ENCODE results near the gene SLC26A1. TPM values are rescaled to one million over a fixed set of nuclear protein-coding genes. Genes with fewer than 3 reads are reported as not detected.
A peak's percentile ranks its signal among the peaks of the same experiment; 100 is the strongest.
"Not testable (repeated sequence)": the region's sequence is repeated elsewhere in the genome, so short reads cannot be mapped to it uniquely, and the experiment has no call there.

SLC26A1 gene
- total RNA-seq, 1 experiment from 2014 or later, result 6.2 TPM

- DNase-seq (ENCODE audit: low spot score), result peak; percentile 66
Measured at GRCh38 chr4:985123-985830, 7.9 kb downstream of the SLC26A1 start.

- DNase-seq (ENCODE audit: low spot score), result no peak
Measured at GRCh38 chr4:984336-985054, 8.7 kb downstream of the SLC26A1 start.

GRCh38 chr4:982814-983213 lies 10.4 kb downstream of the SLC26A1 start:
- no peak for DNase-seq (ENCODE audit: low spot score)

GRCh38 chr4:982291-982690 lies 10.9 kb downstream of the SLC26A1 start:
- no peak for DNase-seq (ENCODE audit: low spot score)

- no peak for DNase-seq (ENCODE audit: low spot score)
Measured at GRCh38 chr4:978957-979701, 14.1 kb downstream of the SLC26A1 start.

GRCh38 chr4:976016-976415 lies 17.2 kb downstream of the SLC26A1 start:
- not testable (repeated sequence) for DNase-seq (ENCODE audit: low spot score)

GRCh38 chr4:974668-975067 lies 18.5 kb downstream of the SLC26A1 start:
- DNase-seq (ENCODE audit: low spot score), result no peak

- peak; percentile 79 for DNase-seq (ENCODE audit: low spot score)
Measured at GRCh38 chr4:973431-974397, 19.5 kb downstream of the SLC26A1 start, which contains the start of gene DGKQ. Gene DGKQ (minus strand): TSS chr4:973569. CDS start chr4:973482, 87 bp downstream.

- DNase-seq (ENCODE audit: low spot score), result peak; percentile 54
Measured at GRCh38 chr4:972651-973424, 20.4 kb downstream of the SLC26A1 start.

GRCh38 chr4:971666-972500 lies 21.3 kb downstream of the SLC26A1 start:
- peak; percentile 24 for DNase-seq (ENCODE audit: low spot score)

GRCh38 chr4:970854-971520 lies 22.2 kb downstream of the SLC26A1 start:
- DNase-seq (ENCODE audit: low spot score), result no peak

GRCh38 chr4:970046-970745 lies 23.0 kb downstream of the SLC26A1 start:
- DNase-seq (ENCODE audit: low spot score), result no peak

- no peak for DNase-seq (ENCODE audit: low spot score)
Measured at GRCh38 chr4:968621-969394, 24.4 kb downstream of the SLC26A1 start.

GRCh38 chr4:968221-968620 lies 25.0 kb downstream of the SLC26A1 start:
- no peak for DNase-seq (ENCODE audit: low spot score)

GRCh38 chr4:967113-968104 lies 25.8 kb downstream of the SLC26A1 start:
- no peak for DNase-seq (ENCODE audit: low spot score)

Data from HT-29 (cell line).